ENCODE results near the gene YIPF7.

Gene YIPF7

DNA sequence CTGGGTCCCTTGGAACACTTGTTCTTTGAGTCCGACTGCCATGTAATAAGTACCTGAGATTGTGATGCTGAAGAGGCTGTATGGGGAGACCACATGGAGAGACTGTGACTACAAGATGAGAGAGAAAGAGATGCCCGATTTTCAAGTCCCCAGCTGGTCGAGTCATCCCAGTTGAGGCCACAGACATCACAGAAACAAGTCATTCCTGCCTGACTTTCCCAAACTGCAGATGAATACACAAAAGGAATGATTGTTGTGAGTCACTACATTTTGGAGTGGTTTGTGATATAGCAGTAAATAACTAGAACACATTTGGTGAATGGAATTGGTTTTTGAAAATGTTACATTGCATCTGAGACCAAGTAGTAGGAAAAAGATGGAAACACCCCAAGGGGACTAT lies 9.0 kb upstream of the YIPF7 start:
- H3K36me3 Mint-ChIP-seq, result no peaks in the 10 kb centered on the region
- no peaks in the 10 kb centered on the region for H3K9me3 Mint-ChIP-seq (ENCODE audit: low read depth)
- no peak overlapping the region for H3K4me3 Mint-ChIP-seq
- no peaks in the 10 kb centered on the region for H3K4me1 Mint-ChIP-seq (ENCODE audit: low read depth)
- H3K27me3 Mint-ChIP-seq, result peaks cover 10% of the 10 kb centered on the region
- no peak overlapping the region for H3K27ac Mint-ChIP-seq

DNA sequence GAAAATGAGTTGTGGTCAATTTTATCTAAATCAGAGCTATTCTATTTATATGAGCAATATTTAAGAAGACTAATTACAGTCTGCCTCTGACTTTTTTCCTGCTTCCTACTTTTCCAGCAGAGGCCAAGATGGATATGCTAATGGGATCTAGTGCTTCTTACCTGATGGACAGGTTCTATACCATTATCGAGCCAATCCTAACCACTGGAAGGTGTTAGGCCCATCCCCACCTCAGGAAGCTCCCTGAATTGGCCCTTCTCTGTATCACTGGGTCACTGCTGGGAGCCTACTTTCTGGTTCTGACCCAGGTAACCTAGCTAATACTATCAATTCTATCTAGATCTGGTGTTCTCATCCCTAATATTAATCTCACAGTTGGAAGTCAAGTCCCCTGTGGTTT lies 577 bp upstream of the YIPF7 start:
- Mint-ChIP-seq H3K4me3 (no peak overlapping the region), H3K36me3 (no peaks in the 10 kb centered on the region), H3K27me3 (peaks cover 3% of the 10 kb centered on the region), H3K4me1 (ENCODE audit: low read depth) (no peaks in the 10 kb centered on the region), H3K9me3 (ENCODE audit: low read depth) (no peaks in the 10 kb centered on the region), H3K27ac (no peak overlapping the region)

DNA sequence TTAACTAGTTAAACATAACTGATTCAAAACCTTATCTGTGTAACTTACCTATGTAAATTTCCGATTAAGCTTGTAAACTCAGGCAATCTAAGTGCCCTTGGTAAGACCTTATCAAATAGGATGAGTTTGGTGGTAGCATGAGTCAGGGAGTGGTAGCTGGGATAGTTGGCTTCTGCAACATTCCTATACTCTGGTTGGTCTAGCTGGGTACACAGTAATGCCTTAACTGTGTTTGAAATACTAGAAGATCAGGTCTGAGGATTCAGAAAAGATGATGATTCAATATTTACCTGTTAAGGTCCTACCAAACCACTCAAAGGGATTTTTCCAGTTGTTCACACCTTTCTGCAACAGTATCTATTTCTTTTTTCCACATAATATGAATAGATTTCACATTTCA lies 5.3 kb downstream of the YIPF7 start:
- Mint-ChIP-seq H3K36me3 (peaks cover 9% of the 10 kb centered on the region), H3K9me3 (ENCODE audit: low read depth) (peaks cover 23% of the 10 kb centered on the region), H3K27me3 (peaks cover 3% of the 10 kb centered on the region), H3K4me1 (ENCODE audit: low read depth) (no peaks in the 10 kb centered on the region), H3K4me3 (no peak overlapping the region), H3K27ac (no peak overlapping the region)

- H3K9me3 Mint-ChIP-seq (ENCODE audit: low read depth), result peaks cover 9% of the 10 kb centered on the region
- H3K4me1 Mint-ChIP-seq (ENCODE audit: low read depth), result no peaks in the 10 kb centered on the region
- H3K4me3 Mint-ChIP-seq, result no peak overlapping the region
- peaks cover 4% of the 10 kb centered on the region for H3K36me3 Mint-ChIP-seq
- peaks cover 7% of the 10 kb centered on the region for H3K27me3 Mint-ChIP-seq
- no peak overlapping the region for H3K27ac Mint-ChIP-seq
Measured at GRCh38 chr4:44638091-44638490, 13.3 kb downstream of the YIPF7 start.

DNA sequence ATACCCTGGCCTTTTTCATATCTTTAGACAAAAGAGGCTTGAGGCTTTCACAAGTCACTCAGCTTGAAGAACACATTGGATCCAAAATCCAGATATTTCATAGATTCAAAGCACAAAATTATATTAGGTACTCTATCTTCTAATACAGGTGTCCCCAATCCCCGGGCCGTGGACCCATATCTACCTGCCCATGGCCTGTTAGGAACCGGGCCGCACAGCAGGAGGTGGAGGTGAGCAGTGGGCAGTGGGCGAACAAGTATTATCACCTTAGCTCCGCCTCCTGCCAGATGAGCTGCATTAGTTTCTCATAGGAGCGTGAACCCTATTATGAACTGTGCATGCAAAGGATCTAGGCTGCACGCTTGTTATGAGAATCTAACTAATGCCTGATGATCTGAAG lies 18.7 kb downstream of the YIPF7 start:
- peaks cover 2% of the 10 kb centered on the region for H3K4me1 Mint-ChIP-seq (ENCODE audit: low read depth)
- H3K36me3 Mint-ChIP-seq, result no peaks in the 10 kb centered on the region
- H3K27me3 Mint-ChIP-seq, result peaks cover 6% of the 10 kb centered on the region
- no peaks in the 10 kb centered on the region for H3K9me3 Mint-ChIP-seq (ENCODE audit: low read depth)
- no peak overlapping the region for H3K4me3 Mint-ChIP-seq
- no peak overlapping the region for H3K27ac Mint-ChIP-seq

- Mint-ChIP-seq H3K4me3 (no peak overlapping the region), H3K27ac (no peak overlapping the region), H3K9me3 (ENCODE audit: low read depth) (no peaks in the 10 kb centered on the region), H3K27me3 (peaks cover 2% of the 10 kb centered on the region), H3K4me1 (ENCODE audit: low read depth) (peaks cover 2% of the 10 kb centered on the region), H3K36me3 (no peaks in the 10 kb centered on the region)
Measured at GRCh38 chr4:44632089-44632488, 19.3 kb downstream of the YIPF7 start.

DNA sequence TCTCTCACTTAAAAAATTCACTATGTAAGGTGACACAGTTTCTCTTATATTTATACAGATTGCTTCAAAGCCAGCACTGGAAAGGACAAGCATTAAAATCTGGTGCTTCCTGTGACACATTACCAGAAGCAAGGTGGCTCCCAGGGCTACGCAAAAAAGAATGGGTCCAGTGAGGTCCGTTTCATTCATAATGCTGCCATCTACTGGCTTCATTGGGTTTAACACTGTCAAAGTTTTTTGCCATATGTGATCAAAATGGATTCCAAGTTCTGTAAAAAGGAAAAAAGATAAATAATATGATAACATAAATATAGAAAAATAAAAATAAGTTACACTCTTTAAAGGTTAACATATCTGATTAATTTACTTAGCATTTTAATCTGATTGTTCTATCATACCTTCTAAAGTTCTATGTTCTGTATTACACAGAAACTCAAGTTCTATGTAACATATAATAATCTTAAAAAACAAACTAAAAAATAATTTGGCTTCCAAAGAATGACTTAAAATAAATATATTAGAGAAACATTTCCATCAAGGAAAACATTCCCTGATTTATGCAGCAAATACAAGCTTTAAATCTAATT lies 22.1 kb downstream of the YIPF7 start:
- no peak overlapping the region for H3K4me3 Mint-ChIP-seq
- H3K27me3 Mint-ChIP-seq, result no peaks in the 10 kb centered on the region
- H3K9me3 Mint-ChIP-seq (ENCODE audit: low read depth), result no peaks in the 10 kb centered on the region
- H3K36me3 Mint-ChIP-seq, result no peaks in the 10 kb centered on the region
- H3K4me1 Mint-ChIP-seq (ENCODE audit: low read depth), result peaks cover 2% of the 10 kb centered on the region
- H3K27ac Mint-ChIP-seq, result no peak overlapping the region

DNA sequence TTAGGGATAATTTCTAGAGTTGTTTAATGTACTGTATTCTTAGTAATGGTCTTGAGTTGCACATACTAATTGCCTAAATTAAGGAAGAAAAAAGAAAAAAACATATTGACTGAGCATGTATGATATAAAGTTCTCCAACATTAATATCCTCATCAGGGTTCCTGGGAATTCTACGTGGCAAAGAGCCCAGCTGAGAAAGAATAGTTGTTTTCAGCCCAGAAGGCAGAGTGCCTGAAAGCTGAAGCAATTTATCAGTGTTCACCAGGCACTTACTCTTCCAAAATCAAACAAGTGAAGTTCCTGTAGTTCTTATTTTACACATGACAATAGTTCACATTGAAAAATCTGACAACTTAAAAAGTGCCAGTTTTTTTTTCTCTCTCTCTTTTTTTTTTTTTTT lies 27.7 kb downstream of the YIPF7 start:
- Mint-ChIP-seq H3K36me3 (no peaks in the 10 kb centered on the region), H3K4me3 (no peak overlapping the region), H3K4me1 (ENCODE audit: low read depth) (no peaks in the 10 kb centered on the region), H3K9me3 (ENCODE audit: low read depth) (no peaks in the 10 kb centered on the region), H3K27ac (no peak overlapping the region), H3K27me3 (no peaks in the 10 kb centered on the region)

DNA sequence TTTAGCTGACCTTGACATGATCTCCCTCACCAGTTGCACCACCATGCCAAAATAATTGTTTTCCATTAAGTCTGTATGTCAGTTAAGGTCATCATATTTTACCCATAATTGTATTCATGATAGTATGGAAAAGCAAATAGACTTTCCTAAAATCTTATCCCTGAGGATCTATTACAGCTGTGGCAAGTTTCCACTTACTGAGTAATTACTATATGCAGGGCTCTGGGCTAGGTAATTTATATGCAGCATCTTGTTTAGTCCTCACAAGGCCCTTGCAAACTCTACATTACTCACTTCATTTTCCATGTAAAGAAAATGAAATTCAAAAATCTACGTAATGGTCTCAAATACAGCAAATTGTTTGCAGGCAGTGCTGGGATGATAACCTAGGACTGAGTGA lies 34.8 kb downstream of the YIPF7 start:
- Mint-ChIP-seq H3K4me1 (ENCODE audit: low read depth) (no peaks in the 10 kb centered on the region), H3K36me3 (no peaks in the 10 kb centered on the region), H3K27me3 (peaks cover 1% of the 10 kb centered on the region), H3K4me3 (no peak overlapping the region), H3K27ac (no peak overlapping the region), H3K9me3 (ENCODE audit: low read depth) (no peaks in the 10 kb centered on the region)

DNA sequence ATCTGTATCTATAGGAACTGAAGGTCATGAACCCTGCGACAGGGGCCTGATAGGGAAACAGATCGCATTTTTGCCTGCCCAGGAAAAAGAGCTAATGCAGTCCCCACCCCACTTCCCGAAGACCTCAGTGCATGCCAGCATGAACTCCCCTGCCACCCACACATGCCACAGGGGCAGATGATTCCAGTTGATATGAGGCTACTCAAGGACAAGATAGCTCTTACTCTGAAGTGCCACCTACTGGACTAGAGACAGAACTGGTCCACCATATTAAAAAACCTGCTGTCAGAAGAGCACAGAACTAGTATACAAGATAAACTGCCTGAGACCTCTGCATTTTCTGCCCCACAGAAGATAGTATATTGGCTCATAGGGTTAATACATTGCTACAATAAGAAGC lies 68.0 kb downstream of the YIPF7 start:
- H3K4me3 Mint-ChIP-seq, result no peak overlapping the region
- H3K27ac Mint-ChIP-seq, result no peak overlapping the region
- no peaks in the 10 kb centered on the region for H3K36me3 Mint-ChIP-seq
- H3K4me1 Mint-ChIP-seq (ENCODE audit: low read depth), result no peaks in the 10 kb centered on the region
- H3K9me3 Mint-ChIP-seq (ENCODE audit: low read depth), result peaks cover 13% of the 10 kb centered on the region
- H3K27me3 Mint-ChIP-seq, result peaks cover 4% of the 10 kb centered on the region

DNA sequence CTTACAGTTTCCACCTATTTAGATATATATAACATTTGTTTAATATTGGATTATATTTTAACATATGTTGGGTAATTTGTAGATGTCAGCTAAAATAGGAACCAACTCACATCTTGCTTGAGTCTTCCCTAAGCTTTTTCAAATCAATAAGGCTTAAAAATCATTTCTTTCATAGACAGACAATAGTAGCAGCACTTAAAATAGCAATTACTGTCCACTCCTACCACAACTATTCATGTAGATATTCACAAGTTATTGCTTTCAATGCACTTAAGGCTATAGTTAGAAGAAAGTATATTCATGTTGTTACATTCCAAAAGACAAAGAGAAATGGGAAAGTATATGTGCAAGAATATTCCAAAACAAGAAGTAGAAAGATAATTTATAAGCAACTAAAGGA lies 71.2 kb downstream of the YIPF7 start:
- peaks cover 13% of the 10 kb centered on the region for H3K9me3 Mint-ChIP-seq (ENCODE audit: low read depth)
- peaks cover 4% of the 10 kb centered on the region for H3K27me3 Mint-ChIP-seq
- H3K27ac Mint-ChIP-seq, result no peak overlapping the region
- H3K36me3 Mint-ChIP-seq, result no peaks in the 10 kb centered on the region
- H3K4me3 Mint-ChIP-seq, result no peak overlapping the region
- H3K4me1 Mint-ChIP-seq (ENCODE audit: low read depth), result no peaks in the 10 kb centered on the region

GRCh38 chr4:44578954-44579353 lies 72.5 kb downstream of the YIPF7 start:
- H3K27ac Mint-ChIP-seq, result no peak overlapping the region
- no peaks in the 10 kb centered on the region for H3K36me3 Mint-ChIP-seq
- H3K4me3 Mint-ChIP-seq, result no peak overlapping the region
- H3K4me1 Mint-ChIP-seq (ENCODE audit: low read depth), result no peaks in the 10 kb centered on the region
- peaks cover 6% of the 10 kb centered on the region for H3K9me3 Mint-ChIP-seq (ENCODE audit: low read depth)
- peaks cover 2% of the 10 kb centered on the region for H3K27me3 Mint-ChIP-seq
